Ishikawa (cell line): ENCODE data around the gene C19orf44.

ENCODE experiments used
- CREB1 ChIP-seq: IDR thresholded peaks from 2 replicates; pipeline ENCODE4 v1.6.1; 2012; ENCODE audit warnings: low read depth
- RAD21 ChIP-seq: IDR thresholded peaks from 2 replicates; pipeline ENCODE4 v1.6.1; 2012; ENCODE audit warnings: low read depth
- TAF1 ChIP-seq: IDR thresholded peaks from 2 replicates; pipeline ENCODE4 v1.6.1; 2012; ENCODE audit warnings: low read depth, mild to moderate bottlenecking
- TEAD4 ChIP-seq: IDR thresholded peaks from 2 replicates; pipeline ENCODE4 v1.6.1; 2012
- YY1 ChIP-seq: IDR thresholded peaks from 2 replicates; pipeline ENCODE4 v1.6.1; 2012; ENCODE audit warnings: low read depth

DNA sequence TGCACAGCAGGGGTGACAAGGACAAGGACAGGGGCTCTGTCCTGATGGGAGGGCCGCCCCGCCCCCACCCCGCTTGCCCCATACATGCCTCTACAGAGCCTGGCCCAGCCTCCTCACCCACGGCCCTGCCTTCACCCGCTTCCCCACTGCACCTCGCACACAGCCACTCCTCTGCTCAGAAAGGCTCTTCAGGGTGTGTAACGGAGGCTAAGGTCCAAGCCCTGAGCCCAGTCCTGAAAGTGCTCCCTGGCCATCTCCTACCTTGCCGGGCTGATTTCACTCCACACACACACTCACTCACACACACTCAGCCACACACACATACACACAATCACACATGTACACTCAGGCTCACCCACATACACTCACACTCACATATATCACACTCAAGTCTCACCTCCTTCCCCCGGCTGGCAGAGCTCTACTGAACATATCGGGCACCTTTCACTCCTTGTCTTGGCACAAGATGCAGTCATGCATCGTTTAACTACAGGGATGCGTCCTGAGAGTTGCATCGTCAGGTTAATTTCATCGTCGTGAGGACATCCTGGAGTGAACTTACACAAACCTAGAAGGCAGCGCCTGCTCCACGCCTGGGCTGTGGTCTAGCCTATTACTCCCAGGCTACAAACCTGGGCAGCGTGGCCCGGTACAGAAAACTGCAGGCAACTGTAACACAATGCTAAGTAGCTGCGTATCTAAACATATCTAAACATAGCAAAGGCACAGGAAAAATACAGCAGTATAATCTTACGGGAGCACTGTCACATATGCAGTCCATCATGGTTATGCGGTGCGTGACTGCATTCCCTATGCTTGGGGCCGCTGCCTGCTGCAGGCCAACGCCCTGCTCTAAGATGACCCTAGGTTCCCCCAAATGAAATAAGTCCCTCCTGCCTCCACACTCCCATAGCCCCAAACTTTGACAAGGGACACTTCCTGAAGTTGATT, 37.5 kb upstream of the C19orf44 start:
- no peak for TF ChIP-seq TEAD4
- no peak for TF ChIP-seq CREB1
- no peak for TF ChIP-seq RAD21
- no peak for TF ChIP-seq YY1
- no peak for TF ChIP-seq TAF1
